Kidney epithelial cell (primary cell): ENCODE results near the gene SPNS2. TPM values are rescaled to one million over a fixed set of nuclear protein-coding genes. Genes with fewer than 3 reads are reported as not detected.

ENCODE experiments used
- DNase-seq: peaks from one replicate; pipeline ENCODE4 v3.0.0-alpha.2; 2010; ENCODE audit warnings: low read depth
- H3K27me3 ChIP-seq: 2 replicates; pipeline ENCODE4 v1.6.0; 2011; ENCODE audit warnings: low read length; ENCODE audit not compliant: control insufficient read depth, insufficient read depth
- H3K36me3 ChIP-seq: 2 replicates; pipeline ENCODE4 v1.5.1; 2011; ENCODE audit warnings: low read length; ENCODE audit not compliant: control insufficient read depth, insufficient read depth
- H3K4me3 ChIP-seq: 2 replicates; pipeline ENCODE4 v1.5.1; 2011; ENCODE audit warnings: low read depth, mild to moderate bottlenecking, control low read depth, low read length
- total RNA-seq: library from RNA; depleted of rRNA; stranded (reverse); fragments of >200 nt; gene quantifications from 2 replicates; pipeline ENCODE4 v1.2.3, GENCODE V29; 2015
- TF ChIP-seq, protein P1 (sequence below): IDR thresholded peaks from 2 replicates; pipeline ENCODE4 v1.5.1; 2011; ENCODE audit warnings: mild to moderate bottlenecking, moderate library complexity, low read length, control low read depth, inconsistent platforms; ENCODE audit not compliant: insufficient read depth, poor library complexity, severe bottlenecking

The SPNS2 gene, protein sequence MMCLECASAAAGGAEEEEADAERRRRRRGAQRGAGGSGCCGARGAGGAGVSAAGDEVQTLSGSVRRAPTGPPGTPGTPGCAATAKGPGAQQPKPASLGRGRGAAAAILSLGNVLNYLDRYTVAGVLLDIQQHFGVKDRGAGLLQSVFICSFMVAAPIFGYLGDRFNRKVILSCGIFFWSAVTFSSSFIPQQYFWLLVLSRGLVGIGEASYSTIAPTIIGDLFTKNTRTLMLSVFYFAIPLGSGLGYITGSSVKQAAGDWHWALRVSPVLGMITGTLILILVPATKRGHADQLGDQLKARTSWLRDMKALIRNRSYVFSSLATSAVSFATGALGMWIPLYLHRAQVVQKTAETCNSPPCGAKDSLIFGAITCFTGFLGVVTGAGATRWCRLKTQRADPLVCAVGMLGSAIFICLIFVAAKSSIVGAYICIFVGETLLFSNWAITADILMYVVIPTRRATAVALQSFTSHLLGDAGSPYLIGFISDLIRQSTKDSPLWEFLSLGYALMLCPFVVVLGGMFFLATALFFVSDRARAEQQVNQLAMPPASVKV
- 47.3 and 53.1 TPM in 2 replicates for total RNA-seq

DNA sequence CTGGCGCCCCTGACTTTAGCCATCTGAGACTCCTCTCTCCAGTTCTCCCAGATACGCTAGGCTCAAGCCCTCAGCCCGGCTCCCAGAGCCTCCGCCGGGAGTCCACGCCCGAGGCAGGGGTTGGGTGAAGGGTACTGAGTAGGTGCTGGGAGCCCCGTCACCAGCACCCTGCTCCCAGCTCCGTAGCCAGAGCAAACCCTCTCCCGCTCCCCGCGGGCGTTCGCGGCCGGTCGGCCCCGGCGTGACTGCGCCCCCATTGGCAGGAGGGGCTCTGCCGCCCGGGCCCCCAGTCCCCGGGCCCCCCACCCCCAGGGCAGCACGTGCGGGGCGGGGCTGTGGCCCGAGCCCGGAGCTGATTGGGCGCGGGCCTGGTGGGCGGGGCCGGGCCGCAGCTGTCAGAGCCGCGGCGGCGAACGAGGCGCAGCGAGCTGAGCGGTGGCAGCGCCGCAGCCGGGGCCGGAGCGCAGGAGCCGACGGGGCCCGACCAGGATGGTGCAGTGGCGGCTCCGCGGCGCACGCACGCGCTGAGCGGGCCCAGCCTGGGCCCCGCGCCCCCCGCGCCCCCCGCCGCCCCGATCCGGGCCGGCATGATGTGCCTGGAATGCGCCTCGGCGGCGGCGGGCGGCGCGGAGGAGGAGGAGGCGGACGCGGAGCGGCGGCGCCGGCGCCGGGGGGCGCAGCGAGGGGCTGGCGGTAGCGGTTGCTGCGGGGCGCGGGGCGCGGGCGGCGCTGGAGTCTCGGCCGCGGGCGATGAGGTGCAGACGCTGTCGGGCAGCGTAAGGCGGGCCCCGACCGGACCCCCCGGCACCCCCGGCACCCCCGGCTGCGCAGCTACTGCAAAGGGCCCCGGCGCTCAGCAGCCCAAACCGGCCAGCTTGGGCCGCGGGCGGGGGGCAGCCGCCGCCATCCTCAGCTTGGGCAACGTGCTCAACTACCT is at the start of gene SPNS2:
Gene SPNS2, plus strand, starts transcription at position 421 of the 937 bp plus-strand sequence. Its CDS starts 167 bp downstream, at position 588.
- TF ChIP-seq, protein P1, sequence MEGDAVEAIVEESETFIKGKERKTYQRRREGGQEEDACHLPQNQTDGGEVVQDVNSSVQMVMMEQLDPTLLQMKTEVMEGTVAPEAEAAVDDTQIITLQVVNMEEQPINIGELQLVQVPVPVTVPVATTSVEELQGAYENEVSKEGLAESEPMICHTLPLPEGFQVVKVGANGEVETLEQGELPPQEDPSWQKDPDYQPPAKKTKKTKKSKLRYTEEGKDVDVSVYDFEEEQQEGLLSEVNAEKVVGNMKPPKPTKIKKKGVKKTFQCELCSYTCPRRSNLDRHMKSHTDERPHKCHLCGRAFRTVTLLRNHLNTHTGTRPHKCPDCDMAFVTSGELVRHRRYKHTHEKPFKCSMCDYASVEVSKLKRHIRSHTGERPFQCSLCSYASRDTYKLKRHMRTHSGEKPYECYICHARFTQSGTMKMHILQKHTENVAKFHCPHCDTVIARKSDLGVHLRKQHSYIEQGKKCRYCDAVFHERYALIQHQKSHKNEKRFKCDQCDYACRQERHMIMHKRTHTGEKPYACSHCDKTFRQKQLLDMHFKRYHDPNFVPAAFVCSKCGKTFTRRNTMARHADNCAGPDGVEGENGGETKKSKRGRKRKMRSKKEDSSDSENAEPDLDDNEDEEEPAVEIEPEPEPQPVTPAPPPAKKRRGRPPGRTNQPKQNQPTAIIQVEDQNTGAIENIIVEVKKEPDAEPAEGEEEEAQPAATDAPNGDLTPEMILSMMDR = no peak
- Histone ChIP-seq H3K27me3 (no peaks in the 10 kb centered on the region), H3K36me3 (no peaks in the 10 kb centered on the region), H3K4me3 (peak within 1 kb of the TSS; percentile 96)
- DNase-seq = no peak

- TF ChIP-seq, protein P1 = no peak
- DNase-seq = no peak
Observed at GRCh38 chr17:4449736-4450135, 48.9 kb upstream of the SPNS2 start.

GRCh38 chr17:4450710-4451316 is 47.9 kb upstream of the SPNS2 start:
- Histone ChIP-seq H3K4me3 (no peak overlapping the region), H3K27me3 (peaks cover 4% of the 10 kb centered on the region), H3K36me3 (no peaks in the 10 kb centered on the region)
- no peak for DNase-seq
- TF ChIP-seq, protein P1 = no peak

More at GRCh38 chr17:4449736-4450135, 48.9 kb upstream of the SPNS2 start:
- H3K36me3 ChIP-seq = no peaks in the 10 kb centered on the region
- H3K27me3 ChIP-seq = peaks cover 4% of the 10 kb centered on the region
- H3K4me3 ChIP-seq = no peak overlapping the region

GRCh38 chr17:4453812-4454591 is 44.7 kb upstream of the SPNS2 start:
- DNase-seq = no peak
- H3K4me3 ChIP-seq = no peak overlapping the region
- TF ChIP-seq, protein P1 = no peak
- no peaks in the 10 kb centered on the region for H3K36me3 ChIP-seq
- H3K27me3 ChIP-seq = peaks cover 4% of the 10 kb centered on the region

GRCh38 chr17:4460661-4461060 is 38.0 kb upstream of the SPNS2 start:
- TF ChIP-seq, protein P1 = no peak
- no peaks in the 10 kb centered on the region for H3K36me3 ChIP-seq
- no peak overlapping the region for H3K4me3 ChIP-seq
- DNase-seq = no peak
- no peaks in the 10 kb centered on the region for H3K27me3 ChIP-seq
